ENCODE data around the gene FURIN. TPM values are rescaled to one million over a fixed set of nuclear protein-coding genes. Genes with fewer than 3 reads are reported as not detected.
A peak's percentile ranks its signal among the peaks of the same experiment; 100 is the strongest.

FURIN gene
- total and polyA plus RNA-seq, 9 of the 15 experiments (the other 6 are each of a cell fraction or from before 2014, with no cell fraction given), result 0.92 to 99.9 (median 34.8) TPM

DNA sequence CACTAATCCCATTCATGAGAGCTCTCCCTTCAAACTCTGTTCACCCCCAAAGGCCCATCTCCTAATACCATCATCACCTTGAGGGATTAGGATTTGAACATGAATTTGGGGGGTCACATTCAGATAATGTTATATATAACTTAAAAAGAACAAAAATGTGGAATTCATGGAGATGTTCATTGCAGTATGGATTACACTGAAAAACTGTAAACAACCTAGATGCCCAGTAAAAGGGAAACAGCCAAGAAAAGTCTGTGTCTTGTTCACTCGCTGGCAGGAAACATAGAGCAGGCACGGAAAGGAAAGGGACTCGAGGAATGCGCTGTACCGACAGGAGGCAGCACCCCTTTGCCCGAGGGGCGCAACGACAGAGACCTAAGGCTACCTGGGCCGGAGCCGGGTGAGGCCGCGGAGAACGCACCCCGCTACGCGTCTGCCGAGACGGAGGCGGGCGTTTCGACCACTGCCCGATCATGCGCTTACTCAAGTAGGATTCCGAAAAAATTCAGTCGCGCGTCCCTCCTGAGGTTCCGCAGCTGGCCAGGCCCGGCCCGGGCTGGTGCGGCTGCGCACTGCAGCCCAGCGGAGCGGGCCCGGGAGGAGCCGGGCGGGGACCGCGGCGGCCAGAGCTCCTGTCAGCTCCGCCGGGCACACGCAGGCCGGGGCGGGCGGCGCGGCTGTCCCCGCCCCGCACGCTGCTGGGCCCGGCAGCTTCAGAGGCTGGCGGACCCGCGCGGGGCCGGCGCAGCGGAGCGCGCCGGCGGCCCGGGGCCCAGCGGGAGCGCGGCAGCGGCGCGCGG lies 33.9 kb downstream of the FURIN start (continued):
- TF ChIP-seq ZNF583 (CRISPR knock-in tag; IDR thresholded peaks at IDR 0.05) (0 out of 2 replicates have a peak, but pooled peaks have one; percentile 7), ZNF354B (CRISPR knock-in tag; IDR thresholded peaks at IDR 0.05) (0 out of 2 replicates have a peak, but pooled peaks have one; percentile 33), MTA1 (IDR thresholded peaks at IDR 0.05; ENCODE audit: borderline replicate concordance) (no peak), ZNF347 (CRISPR knock-in tag; IDR thresholded peaks at IDR 0.05; ENCODE audit: low read depth) (no peak), L3MBTL2 (IDR thresholded peaks at IDR 0.05) (peak; percentile 68), PCBP1 (IDR thresholded peaks at IDR 0.05; ENCODE audit: low read depth, low read length, poor library complexity, severe bottlenecking) (no peak), SLC30A9 (CRISPR knock-in tag; IDR thresholded peaks at IDR 0.05) (no peak), ZNF707 (CRISPR knock-in tag; conservative IDR thresholded peaks at IDR 0.05) (no peak), HNRNPLL (IDR thresholded peaks at IDR 0.05; ENCODE audit: low read depth, low read length, poor library complexity, severe bottlenecking) (peak; percentile 64), RHOXF2B (CRISPR knock-in tag; conservative IDR thresholded peaks at IDR 0.05) (0 out of 2 replicates have a peak, but pooled peaks have one; percentile 54), ETV5 (CRISPR knock-in tag; IDR thresholded peaks at IDR 0.05; ENCODE audit: low read depth) (0 out of 2 replicates have a peak, but pooled peaks have one; percentile 26)
- TF ChIP-seq, protein P1, sequence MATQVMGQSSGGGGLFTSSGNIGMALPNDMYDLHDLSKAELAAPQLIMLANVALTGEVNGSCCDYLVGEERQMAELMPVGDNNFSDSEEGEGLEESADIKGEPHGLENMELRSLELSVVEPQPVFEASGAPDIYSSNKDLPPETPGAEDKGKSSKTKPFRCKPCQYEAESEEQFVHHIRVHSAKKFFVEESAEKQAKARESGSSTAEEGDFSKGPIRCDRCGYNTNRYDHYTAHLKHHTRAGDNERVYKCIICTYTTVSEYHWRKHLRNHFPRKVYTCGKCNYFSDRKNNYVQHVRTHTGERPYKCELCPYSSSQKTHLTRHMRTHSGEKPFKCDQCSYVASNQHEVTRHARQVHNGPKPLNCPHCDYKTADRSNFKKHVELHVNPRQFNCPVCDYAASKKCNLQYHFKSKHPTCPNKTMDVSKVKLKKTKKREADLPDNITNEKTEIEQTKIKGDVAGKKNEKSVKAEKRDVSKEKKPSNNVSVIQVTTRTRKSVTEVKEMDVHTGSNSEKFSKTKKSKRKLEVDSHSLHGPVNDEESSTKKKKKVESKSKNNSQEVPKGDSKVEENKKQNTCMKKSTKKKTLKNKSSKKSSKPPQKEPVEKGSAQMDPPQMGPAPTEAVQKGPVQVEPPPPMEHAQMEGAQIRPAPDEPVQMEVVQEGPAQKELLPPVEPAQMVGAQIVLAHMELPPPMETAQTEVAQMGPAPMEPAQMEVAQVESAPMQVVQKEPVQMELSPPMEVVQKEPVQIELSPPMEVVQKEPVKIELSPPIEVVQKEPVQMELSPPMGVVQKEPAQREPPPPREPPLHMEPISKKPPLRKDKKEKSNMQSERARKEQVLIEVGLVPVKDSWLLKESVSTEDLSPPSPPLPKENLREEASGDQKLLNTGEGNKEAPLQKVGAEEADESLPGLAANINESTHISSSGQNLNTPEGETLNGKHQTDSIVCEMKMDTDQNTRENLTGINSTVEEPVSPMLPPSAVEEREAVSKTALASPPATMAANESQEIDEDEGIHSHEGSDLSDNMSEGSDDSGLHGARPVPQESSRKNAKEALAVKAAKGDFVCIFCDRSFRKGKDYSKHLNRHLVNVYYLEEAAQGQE (IDR thresholded peaks at IDR 0.05; ENCODE audit: borderline replicate concordance), result peak; percentile 45
- TF ChIP-seq, protein P1 (CRISPR knock-in tag; IDR thresholded peaks at IDR 0.05; ENCODE audit: low read depth), result no peak
- TF ChIP-seq, protein P2, sequence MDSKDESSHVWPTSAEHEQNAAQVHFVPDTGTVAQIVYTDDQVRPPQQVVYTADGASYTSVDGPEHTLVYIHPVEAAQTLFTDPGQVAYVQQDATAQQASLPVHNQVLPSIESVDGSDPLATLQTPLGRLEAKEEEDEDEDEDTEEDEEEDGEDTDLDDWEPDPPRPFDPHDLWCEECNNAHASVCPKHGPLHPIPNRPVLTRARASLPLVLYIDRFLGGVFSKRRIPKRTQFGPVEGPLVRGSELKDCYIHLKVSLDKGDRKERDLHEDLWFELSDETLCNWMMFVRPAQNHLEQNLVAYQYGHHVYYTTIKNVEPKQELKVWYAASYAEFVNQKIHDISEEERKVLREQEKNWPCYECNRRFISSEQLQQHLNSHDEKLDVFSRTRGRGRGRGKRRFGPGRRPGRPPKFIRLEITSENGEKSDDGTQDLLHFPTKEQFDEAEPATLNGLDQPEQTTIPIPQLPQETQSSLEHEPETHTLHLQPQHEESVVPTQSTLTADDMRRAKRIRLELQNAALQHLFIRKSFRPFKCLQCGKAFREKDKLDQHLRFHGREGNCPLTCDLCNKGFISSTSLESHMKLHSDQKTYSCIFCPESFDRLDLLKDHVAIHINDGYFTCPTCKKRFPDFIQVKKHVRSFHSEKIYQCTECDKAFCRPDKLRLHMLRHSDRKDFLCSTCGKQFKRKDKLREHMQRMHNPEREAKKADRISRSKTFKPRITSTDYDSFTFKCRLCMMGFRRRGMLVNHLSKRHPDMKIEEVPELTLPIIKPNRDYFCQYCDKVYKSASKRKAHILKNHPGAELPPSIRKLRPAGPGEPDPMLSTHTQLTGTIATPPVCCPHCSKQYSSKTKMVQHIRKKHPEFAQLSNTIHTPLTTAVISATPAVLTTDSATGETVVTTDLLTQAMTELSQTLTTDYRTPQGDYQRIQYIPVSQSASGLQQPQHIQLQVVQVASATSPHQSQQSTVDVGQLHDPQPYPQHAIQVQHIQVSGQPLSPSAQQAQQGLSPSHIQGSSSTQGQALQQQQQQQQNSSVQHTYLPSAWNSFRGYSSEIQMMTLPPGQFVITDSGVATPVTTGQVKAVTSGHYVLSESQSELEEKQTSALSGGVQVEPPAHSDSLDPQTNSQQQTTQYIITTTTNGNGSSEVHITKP (IDR thresholded peaks at IDR 0.05; ENCODE audit: partially characterized antibody), result peak; percentile 52
- TF ChIP-seq, protein P3, sequence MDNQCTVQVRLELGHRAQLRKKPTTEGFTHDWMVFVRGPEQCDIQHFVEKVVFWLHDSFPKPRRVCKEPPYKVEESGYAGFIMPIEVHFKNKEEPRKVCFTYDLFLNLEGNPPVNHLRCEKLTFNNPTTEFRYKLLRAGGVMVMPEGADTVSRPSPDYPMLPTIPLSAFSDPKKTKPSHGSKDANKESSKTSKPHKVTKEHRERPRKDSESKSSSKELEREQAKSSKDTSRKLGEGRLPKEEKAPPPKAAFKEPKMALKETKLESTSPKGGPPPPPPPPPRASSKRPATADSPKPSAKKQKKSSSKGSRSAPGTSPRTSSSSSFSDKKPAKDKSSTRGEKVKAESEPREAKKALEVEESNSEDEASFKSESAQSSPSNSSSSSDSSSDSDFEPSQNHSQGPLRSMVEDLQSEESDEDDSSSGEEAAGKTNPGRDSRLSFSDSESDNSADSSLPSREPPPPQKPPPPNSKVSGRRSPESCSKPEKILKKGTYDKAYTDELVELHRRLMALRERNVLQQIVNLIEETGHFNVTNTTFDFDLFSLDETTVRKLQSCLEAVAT (IDR thresholded peaks at IDR 0.05), result peak; percentile 84 to 88

Data from K562 (cell line).